SK-N-SH (cell line): Measurements from ENCODE around the gene RNF223. TPM values are rescaled to one million over a fixed set of nuclear protein-coding genes. Genes with fewer than 3 reads are reported as not detected.

Source experiments
- CTCF ChIA-PET: fragments of 300-600, 350-600 bp; formaldehyde crosslinking; extraction: SDS; loops from one replicate; lab custom pipeline; 2021; lab: Yijun Ruan, JAX
- POLR2A ChIA-PET: fragments of 350-600 bp; sonication (Branson Sonifier 250); formaldehyde crosslinking; extraction: SDS; loops from one replicate; lab custom pipeline; 2020; ENCODE audit warnings: antibody characterized with exemption, inconsistent platforms; lab: Yijun Ruan, JAX
- DNase-seq: peaks from one replicate; pipeline ENCODE4 v3.0.0; 2012
- H2AFZ ChIP-seq: fragments of 200-600 bp; sonication (generic); 2 replicates; pipeline ENCODE4 v1.8.1; 2016; ENCODE audit warnings: antibody characterized with exemption, mild to moderate bottlenecking, low read depth
- H3F3A ChIP-seq: fragments of 200-600 bp; sonication (generic); replicated peaks from 2 replicates; pipeline ENCODE3; 2016; ENCODE audit warnings: antibody characterized with exemption, mild to moderate bottlenecking; ENCODE audit not compliant: insufficient read depth
- H3K27ac ChIP-seq, 2 experiments: fragments of 200-500 bp in 1 of 2; fragments of 200-600 bp in 1 of 2; sonication (Bioruptor generic) in 1 of 2; sonication (generic), shearing (Covaris generic) in 1 of 2; 2 replicates each; pipeline versions ENCODE4 v1.5.1 to v1.6.1; 2014 to 2016; ENCODE audit warnings: low read depth in 2 of 2, inconsistent platforms in 1 of 2, low read length in 1 of 2, mild to moderate bottlenecking in 1 of 2, mixed read lengths in 1 of 2
- H3K27me3 ChIP-seq: fragments of 200-600 bp; sonication (generic), shearing (Covaris generic); 2 replicates; pipeline ENCODE4 v1.6.1; 2016; ENCODE audit warnings: mixed run types; ENCODE audit not compliant: insufficient read depth
- H3K36me3 ChIP-seq, 2 experiments: fragments of 200-500 bp in 1 of 2; fragments of 200-600 bp in 1 of 2; sonication (Bioruptor generic) in 1 of 2; sonication (generic) in 1 of 2; replicated peaks in 1 of 2; 2 replicates each; pipeline versions ENCODE3 to v1.5.1; 2014 to 2016; ENCODE audit warnings: low read length in 1 of 2, mild to moderate bottlenecking in 1 of 2; ENCODE audit not compliant: insufficient read depth in 2 of 2, control insufficient read depth in 1 of 2
- H3K4me1 ChIP-seq, 2 experiments: fragments of 200-500 bp in 1 of 2; fragments of 200-600 bp in 1 of 2; sonication (Bioruptor generic) in 1 of 2; sonication (generic), shearing (Covaris generic) in 1 of 2; 2 replicates each; pipeline versions ENCODE4 v1.5.1 to v1.6.1; 2014 to 2016; ENCODE audit warnings: low read depth in 1 of 2, low read length in 1 of 2, mixed run types in 1 of 2; ENCODE audit not compliant: insufficient read depth in 2 of 2, control insufficient read depth in 1 of 2
- H3K4me2 ChIP-seq: fragments of 200-600 bp; sonication (generic), shearing (Covaris generic); 2 replicates; pipeline ENCODE4 v1.6.1; 2017; ENCODE audit warnings: mixed run types
- H3K4me3 ChIP-seq, 2 experiments: fragments of 200-500 bp in 1 of 2; fragments of 200-600 bp in 1 of 2; sonication (Bioruptor generic) in 1 of 2; sonication (generic), shearing (Covaris generic) in 1 of 2; 2 replicates each; pipeline versions ENCODE4 v1.5.1 to v1.8.1; 2014 to 2016; ENCODE audit warnings: low read depth in 2 of 2, inconsistent platforms in 1 of 2, low read length in 1 of 2, mild to moderate bottlenecking in 1 of 2, mixed read lengths in 1 of 2, moderate library complexity in 1 of 2
- H3K79me2 ChIP-seq: fragments of 200-600 bp; sonication (generic); 2 replicates; pipeline ENCODE4 v1.8.1; 2017; ENCODE audit warnings: mild to moderate bottlenecking; ENCODE audit not compliant: insufficient read depth
- H3K9ac ChIP-seq: fragments of 200-600 bp; sonication (generic); 2 replicates; pipeline ENCODE4 v1.6.1; 2017; ENCODE audit warnings: mixed run types
- H3K9me2 ChIP-seq: fragments of 200-600 bp; sonication (generic); 2 replicates; pipeline ENCODE4 v1.6.1; 2017; ENCODE audit warnings: mixed run types
- H3K9me3 ChIP-seq: fragments of 200-600 bp; sonication (generic); 2 replicates; pipeline ENCODE4 v1.6.1; 2017; ENCODE audit warnings: mixed run types, mild to moderate bottlenecking, moderate library complexity
- H4K20me1 ChIP-seq: fragments of 200-600 bp; sonication (generic); 2 replicates; pipeline ENCODE4 v1.6.1; 2017; ENCODE audit warnings: mild to moderate bottlenecking, mixed run types; ENCODE audit not compliant: insufficient read depth
- CHD2 ChIP-seq: fragments of 150-350 bp; IDR thresholded peaks from 2 replicates; pipeline ENCODE4 v1.6.1; 2018; ENCODE audit warnings: low read length; ENCODE audit not compliant: partially characterized antibody
- ELF1 ChIP-seq: IDR thresholded peaks from 2 replicates; pipeline ENCODE4 v1.4.0; 2012
- EP300 ChIP-seq, 2 experiments: IDR thresholded peaks; 2 replicates each; pipeline versions ENCODE4 v1.4.0 to v1.6.1; 2012; ENCODE audit warnings: borderline replicate concordance in 1 of 2, low read depth in 1 of 2, low read length in 1 of 2
- EZH2phosphoT487 ChIP-seq: fragments of 200-600 bp; sonication (generic); IDR thresholded peaks from 2 replicates; pipeline ENCODE4 v1.6.1; 2017; ENCODE audit warnings: low read depth, mixed run types, mild to moderate bottlenecking, antibody characterized with exemption, moderate library complexity, borderline replicate concordance
- FOSL2 ChIP-seq: IDR thresholded peaks from 2 replicates; pipeline ENCODE4 v1.4.0; 2012; ENCODE audit warnings: low read depth, mild to moderate bottlenecking, moderate library complexity, borderline replicate concordance
- FOXM1 ChIP-seq: IDR thresholded peaks from 2 replicates; pipeline ENCODE4 v1.4.0; 2012; ENCODE audit warnings: low read depth, mild to moderate bottlenecking
- IRF3 ChIP-seq: fragments of 150-350 bp; IDR thresholded peaks from 2 replicates; pipeline ENCODE4 v1.6.1; 2016; ENCODE audit warnings: mild to moderate bottlenecking, low read depth, low read length
- NFIC ChIP-seq: IDR thresholded peaks from 2 replicates; pipeline ENCODE4 v1.4.0; 2012; ENCODE audit warnings: borderline replicate concordance
- PBX3 ChIP-seq: IDR thresholded peaks from 2 replicates; pipeline ENCODE4; 2012
- POLR2AphosphoS5 ChIP-seq: IDR thresholded peaks from 2 replicates; pipeline ENCODE4 v1.6.1; 2012; ENCODE audit warnings: low read depth, low read length
- RAD21 ChIP-seq: IDR thresholded peaks from 2 replicates; pipeline ENCODE4 v1.6.1; 2012; ENCODE audit warnings: mild to moderate bottlenecking, low read length
- RCOR1 ChIP-seq: fragments of 150-350 bp; IDR thresholded peaks from 2 replicates; pipeline ENCODE4 v1.6.1; 2017; ENCODE audit warnings: antibody characterized with exemption, low read length
- RFX5 ChIP-seq: IDR thresholded peaks from 2 replicates; pipeline ENCODE4 v1.6.1; 2012; ENCODE audit warnings: mild to moderate bottlenecking, improper control_type of control experiment, low read length
- RXRA ChIP-seq: IDR thresholded peaks from 2 replicates; pipeline ENCODE4 v1.4.0; 2012; ENCODE audit warnings: low read depth, mild to moderate bottlenecking, borderline replicate concordance
- SIN3A ChIP-seq: IDR thresholded peaks from 2 replicates; pipeline ENCODE4 v1.6.1; 2012; ENCODE audit warnings: low read depth, mild to moderate bottlenecking, low read length, moderate library complexity, borderline replicate concordance
- TCF12 ChIP-seq: IDR thresholded peaks from 2 replicates; pipeline ENCODE4 v1.4.0; 2012
- TEAD4 ChIP-seq: IDR thresholded peaks from 2 replicates; pipeline ENCODE4 v1.4.0; 2012; ENCODE audit warnings: mild to moderate bottlenecking, borderline replicate concordance; ENCODE audit not compliant: insufficient read depth
- USF1 ChIP-seq: IDR thresholded peaks from 2 replicates; pipeline ENCODE4 v1.4.0; 2012; ENCODE audit warnings: low read depth, borderline replicate concordance
- YY1 ChIP-seq: IDR thresholded peaks from 2 replicates; pipeline ENCODE4 v1.4.0; 2012; ENCODE audit warnings: low read depth, mild to moderate bottlenecking
- WGBS: methylation state at CpG from one replicate; pipeline ENCODE4 v1.1.6; 2017; ENCODE audit warnings: low lambda C conversion rate; 5-methylcytosine and 5-hydroxymethylcytosine counted together
- polyA plus RNA-seq, 3 experiments: library from polyadenylated mRNA; depleted of rRNA; stranded (reverse); fragments of >200 nt; gene quantifications; 2 replicates each; pipeline ENCODE4 v1.2.3, GENCODE V29; 2012
- TF ChIP-seq, protein P1 (sequence below): fragments of 150-350 bp; IDR thresholded peaks from 2 replicates; pipeline ENCODE4 v1.6.1; 2017; ENCODE audit warnings: antibody characterized with exemption, low read length, low read depth, borderline replicate concordance
- TF ChIP-seq, protein P2 (sequence below): IDR thresholded peaks from 2 replicates; pipeline ENCODE4 v1.4.0; 2012; ENCODE audit warnings: low read depth, borderline replicate concordance

The RNF223 gene
- polyA plus RNA-seq, 1 of the 3 experiments (the other 2 are of a cell fraction), result not detected

DNA sequence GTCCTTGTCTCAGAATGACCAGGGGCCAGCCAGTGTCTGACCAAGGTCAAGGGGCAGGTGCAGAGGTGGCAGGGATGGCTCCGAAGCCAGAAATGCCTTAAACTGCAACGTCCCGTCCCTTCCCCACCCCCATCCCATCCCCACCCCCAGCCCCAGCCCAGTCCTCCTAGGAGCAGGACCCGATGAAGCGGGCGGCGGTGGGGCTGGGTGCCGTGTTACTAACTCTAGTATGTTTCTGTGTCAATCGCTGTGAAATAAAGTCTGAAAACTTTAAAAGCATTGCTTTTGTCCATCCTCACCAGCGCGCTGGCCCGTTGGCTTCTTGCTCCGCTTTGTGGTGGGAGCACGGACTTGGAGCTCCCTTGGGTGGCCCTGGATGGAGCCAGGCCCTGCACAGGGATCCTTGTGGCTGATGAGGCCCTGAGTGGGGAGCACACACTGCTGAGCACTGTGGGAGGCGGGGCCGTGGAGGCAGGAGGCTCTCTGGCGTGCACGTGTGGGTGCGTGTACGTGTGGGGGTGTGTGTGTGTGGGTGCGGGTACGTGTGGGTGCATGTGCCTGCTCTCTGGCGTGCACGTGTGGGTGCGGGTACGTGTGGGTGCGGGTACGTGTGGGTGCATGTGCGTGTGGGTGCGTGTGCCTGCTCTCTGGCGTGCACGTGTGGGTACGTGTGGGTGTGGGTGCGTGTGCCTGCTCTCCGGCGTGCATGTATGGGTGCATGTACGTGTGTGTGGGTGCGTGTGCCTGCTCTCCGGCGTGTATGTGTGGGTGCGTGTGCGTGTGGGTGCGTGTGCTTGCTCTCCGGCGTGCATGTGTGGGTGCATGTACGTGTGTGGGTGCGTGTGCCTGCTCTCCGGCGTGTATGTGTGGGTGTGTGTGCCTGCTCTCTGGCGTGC, 18.0 kb downstream of the RNF223 start:
- POLR2A ChIA-PET, result no interaction called here
- no peak overlapping the region for H3K4me2 ChIP-seq

DNA sequence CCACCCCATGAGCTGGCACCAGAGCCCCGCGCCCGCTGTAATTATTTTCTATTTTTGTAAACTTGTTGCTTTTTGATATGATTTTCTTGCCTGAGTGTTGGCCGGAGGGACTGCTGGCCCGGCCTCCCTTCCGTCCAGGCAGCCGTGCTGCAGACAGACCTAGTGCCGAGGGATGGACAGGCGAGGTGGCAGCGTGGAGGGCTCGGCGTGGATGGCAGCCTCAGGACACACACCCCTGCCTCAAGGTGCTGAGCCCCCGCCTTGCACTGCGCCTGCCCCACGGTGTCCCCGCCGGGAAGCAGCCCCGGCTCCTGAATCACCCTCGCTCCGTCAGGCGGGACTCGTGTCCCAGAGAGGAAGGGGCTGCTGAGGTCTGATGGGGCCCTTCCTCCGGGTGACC, 19.1 kb downstream of the RNF223 start:
- Histone ChIP-seq H3F3A (peaks cover under 1% of the 10 kb centered on the region), H3K27ac (no peak overlapping the region), H3K27me3 (peaks cover 13% of the 10 kb centered on the region; the same call in 1 of the 2 replicates), H4K20me1 (no peaks in the 10 kb centered on the region), H3K36me3 (peaks cover 0 to 5% of the 10 kb centered on the region in 2 experiments), H3K4me3 (no peak overlapping the region), H3K9me3 (no peaks in the 10 kb centered on the region), H3K4me1 (peaks cover 0 to 3% of the 10 kb centered on the region in 2 experiments; a peak in 1 of 4 replicates), H3K9ac (no peak overlapping the region), H3K79me2 (no peaks in the 10 kb centered on the region), H3K9me2 (no peaks in the 10 kb centered on the region), H3K4me2 (no peak overlapping the region), H2AFZ (no peak overlapping the region)
- WGBS, result 88% methylated on average over 20 of the region's 23 CpGs
- CTCF ChIA-PET, result interaction anchor here (0.9 to 2.2 kb wide), 4 partner anchors 9 to 73 kb away, joined by 4 to 8 read pairs (median 6); partner anchors contain the start of gene PERM1
- POLR2A ChIA-PET, result no interaction called here
- DNase-seq, result no peak
- TF ChIP-seq EZH2phosphoT487, result no peak
- no peak for TF ChIP-seq PBX3
- TF ChIP-seq IRF3, result no peak
- no peak for TF ChIP-seq SIN3A
- TF ChIP-seq NFIC, result no peak
- TF ChIP-seq RAD21, result no peak
- TF ChIP-seq, protein P1, sequence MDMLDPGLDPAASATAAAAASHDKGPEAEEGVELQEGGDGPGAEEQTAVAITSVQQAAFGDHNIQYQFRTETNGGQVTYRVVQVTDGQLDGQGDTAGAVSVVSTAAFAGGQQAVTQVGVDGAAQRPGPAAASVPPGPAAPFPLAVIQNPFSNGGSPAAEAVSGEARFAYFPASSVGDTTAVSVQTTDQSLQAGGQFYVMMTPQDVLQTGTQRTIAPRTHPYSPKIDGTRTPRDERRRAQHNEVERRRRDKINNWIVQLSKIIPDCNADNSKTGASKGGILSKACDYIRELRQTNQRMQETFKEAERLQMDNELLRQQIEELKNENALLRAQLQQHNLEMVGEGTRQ, result no peak
- TF ChIP-seq EP300 (IDR thresholded peaks at IDR 0.05; ENCODE audit: borderline replicate concordance in 1 of 2, low read depth in 1 of 2, low read length in 1 of 2), result no peak
- no peak for TF ChIP-seq TCF12
- no peak for TF ChIP-seq FOXM1
- no peak for TF ChIP-seq ELF1
- TF ChIP-seq, protein P2, sequence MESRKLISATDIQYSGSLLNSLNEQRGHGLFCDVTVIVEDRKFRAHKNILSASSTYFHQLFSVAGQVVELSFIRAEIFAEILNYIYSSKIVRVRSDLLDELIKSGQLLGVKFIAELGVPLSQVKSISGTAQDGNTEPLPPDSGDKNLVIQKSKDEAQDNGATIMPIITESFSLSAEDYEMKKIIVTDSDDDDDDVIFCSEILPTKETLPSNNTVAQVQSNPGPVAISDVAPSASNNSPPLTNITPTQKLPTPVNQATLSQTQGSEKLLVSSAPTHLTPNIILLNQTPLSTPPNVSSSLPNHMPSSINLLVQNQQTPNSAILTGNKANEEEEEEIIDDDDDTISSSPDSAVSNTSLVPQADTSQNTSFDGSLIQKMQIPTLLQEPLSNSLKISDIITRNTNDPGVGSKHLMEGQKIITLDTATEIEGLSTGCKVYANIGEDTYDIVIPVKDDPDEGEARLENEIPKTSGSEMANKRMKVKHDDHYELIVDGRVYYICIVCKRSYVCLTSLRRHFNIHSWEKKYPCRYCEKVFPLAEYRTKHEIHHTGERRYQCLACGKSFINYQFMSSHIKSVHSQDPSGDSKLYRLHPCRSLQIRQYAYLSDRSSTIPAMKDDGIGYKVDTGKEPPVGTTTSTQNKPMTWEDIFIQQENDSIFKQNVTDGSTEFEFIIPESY, result no peak
- TF ChIP-seq TEAD4, result no peak
- TF ChIP-seq RCOR1, result no peak
- TF ChIP-seq RXRA, result no peak
- no peak for TF ChIP-seq FOSL2
- no peak for TF ChIP-seq USF1
- TF ChIP-seq POLR2AphosphoS5, result no peak

More for the DNA sequence above, 18.0 kb downstream of the RNF223 start:
- no peaks in the 10 kb centered on the region for H4K20me1 ChIP-seq
- no peak overlapping the region for H3K27ac ChIP-seq
- peaks cover 20% of the 10 kb centered on the region; the same call in 1 of the 2 replicates for H3K27me3 ChIP-seq
- H3K4me3 ChIP-seq, result no peak overlapping the region
- no peak for DNase-seq
- CTCF ChIA-PET, result interaction anchor here (0.9 to 2.2 kb wide), 6 partner anchors 8 to 74 kb away, joined by 3 to 8 read pairs (median 4); partner anchors contain the start of gene PERM1
- H3K9ac ChIP-seq, result no peak overlapping the region
- H2AFZ ChIP-seq, result no peak overlapping the region
- no peaks in the 10 kb centered on the region for H3K9me3 ChIP-seq
- 90% methylated on average over 44 of the region's 50 CpGs for WGBS
- H3F3A ChIP-seq, result peaks cover 3% of the 10 kb centered on the region
- H3K36me3 ChIP-seq, result peaks cover 0 to 5% of the 10 kb centered on the region in 2 experiments
- no peaks in the 10 kb centered on the region for H3K9me2 ChIP-seq
- TF ChIP-seq EP300 (IDR thresholded peaks at IDR 0.05; ENCODE audit: borderline replicate concordance in 1 of 2, low read depth in 1 of 2, low read length in 1 of 2) (no peak), CHD2 (no peak), TEAD4 (no peak), YY1 (no peak), RFX5 (no peak), ELF1 (no peak), RAD21 (no peak)
- H3K79me2 ChIP-seq, result no peaks in the 10 kb centered on the region
- peaks cover 0 to 3% of the 10 kb centered on the region in 2 experiments; a peak in 1 of 4 replicates for H3K4me1 ChIP-seq
